GM18861 (cell line): Measurements from ENCODE around the gene LNX2.
"Not testable (repeated sequence)": the region's sequence is repeated elsewhere in the genome, so short reads cannot be mapped to it uniquely, and the experiment has no call there.

Experiments
- ATAC-seq: cut with Tn5 transposase; IDR thresholded peaks from one replicate; pipeline ENCODE4 v1.9.1; 2021; ENCODE audit not compliant: unreplicated experiment

LNX2 gene

DNA sequence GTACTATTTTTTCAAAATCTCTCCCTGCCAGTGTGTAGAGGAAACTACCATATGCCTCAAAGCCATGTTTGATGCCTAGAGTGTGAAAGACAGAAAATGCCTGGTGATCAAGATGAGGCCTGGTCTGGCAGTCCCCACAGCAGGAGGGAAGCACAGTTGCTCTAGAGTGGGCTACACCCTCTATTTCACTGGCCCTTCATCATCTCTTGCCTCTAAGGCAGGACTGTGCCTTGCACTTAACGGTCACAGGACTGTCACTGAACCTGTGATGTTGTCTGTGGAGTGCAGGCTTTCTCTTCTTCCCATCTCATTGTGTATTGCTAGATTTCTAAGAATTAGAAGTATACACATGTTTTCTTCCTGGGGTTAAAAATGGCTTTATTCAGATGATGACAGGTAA is 17.7 kb upstream of the LNX2 start:
- no peak for ATAC-seq

DNA sequence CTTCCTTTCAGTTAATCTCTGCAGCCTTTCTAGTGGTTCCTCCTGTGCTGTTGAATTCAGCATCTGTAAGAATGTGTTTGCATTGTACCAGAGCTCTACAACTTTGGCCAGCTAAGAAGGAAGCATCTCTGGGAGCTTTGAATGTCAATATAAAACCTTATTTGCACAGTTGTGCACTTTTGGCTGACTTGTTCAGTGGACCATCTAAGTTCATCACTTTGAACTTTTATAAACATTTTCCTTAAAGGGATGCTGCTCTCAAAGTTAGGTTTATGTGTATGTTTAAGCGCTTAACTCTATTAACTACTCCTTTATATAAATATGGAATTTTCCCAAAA is 16.9 kb upstream of the LNX2 start:
- ATAC-seq = no peak

DNA sequence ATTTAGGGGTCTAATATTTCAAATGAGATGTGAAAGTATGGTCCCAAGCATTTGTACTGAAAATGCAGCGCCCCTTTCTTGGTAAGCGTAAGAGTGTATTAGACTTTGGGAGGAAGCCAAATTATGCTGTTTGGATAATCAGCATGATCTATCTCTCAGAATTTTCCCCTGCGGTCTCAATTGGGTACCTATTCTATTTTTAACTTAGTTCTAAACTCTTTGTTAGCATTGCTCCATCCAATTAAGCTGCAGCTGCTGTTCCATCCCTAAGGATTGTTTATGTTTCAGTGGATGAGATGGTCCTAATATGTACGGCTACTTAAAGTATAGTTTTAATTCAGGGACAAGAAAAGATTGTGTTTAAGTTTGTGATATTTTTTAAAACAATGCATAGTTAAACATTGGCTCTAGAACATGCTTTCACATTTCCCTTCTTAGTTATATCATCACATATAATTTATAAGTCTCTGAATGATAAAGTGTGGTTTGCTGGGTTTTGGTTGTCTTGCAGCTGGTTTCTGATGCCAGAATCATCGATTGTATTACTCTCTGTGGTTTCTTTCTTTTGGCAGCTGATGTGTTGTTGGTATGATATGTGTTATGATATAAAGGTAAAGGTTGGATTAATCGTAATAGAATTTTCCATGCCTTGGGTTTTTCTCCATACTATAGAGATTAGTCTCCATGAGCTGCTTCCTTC is 16.4 kb upstream of the LNX2 start:
- ATAC-seq = no peak

DNA sequence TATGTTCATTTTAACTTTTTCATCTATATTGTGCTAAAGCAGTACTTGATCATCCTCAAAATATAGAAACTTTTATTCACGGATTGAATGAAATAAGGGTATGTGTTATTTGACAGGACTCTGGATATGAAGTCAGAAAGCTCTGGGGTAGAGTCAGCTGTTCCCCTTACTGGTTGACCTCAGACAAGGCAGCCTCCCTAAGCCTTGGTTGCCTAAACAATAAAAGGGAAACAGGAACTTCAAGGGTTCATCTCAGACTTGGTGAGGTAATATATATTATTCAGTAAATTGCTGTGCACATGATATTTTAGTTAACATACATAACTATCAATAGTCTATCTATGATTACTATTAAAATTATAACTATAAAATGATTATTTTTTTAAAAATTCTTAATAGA is 14.9 kb upstream of the LNX2 start:
- ATAC-seq = no peak

DNA sequence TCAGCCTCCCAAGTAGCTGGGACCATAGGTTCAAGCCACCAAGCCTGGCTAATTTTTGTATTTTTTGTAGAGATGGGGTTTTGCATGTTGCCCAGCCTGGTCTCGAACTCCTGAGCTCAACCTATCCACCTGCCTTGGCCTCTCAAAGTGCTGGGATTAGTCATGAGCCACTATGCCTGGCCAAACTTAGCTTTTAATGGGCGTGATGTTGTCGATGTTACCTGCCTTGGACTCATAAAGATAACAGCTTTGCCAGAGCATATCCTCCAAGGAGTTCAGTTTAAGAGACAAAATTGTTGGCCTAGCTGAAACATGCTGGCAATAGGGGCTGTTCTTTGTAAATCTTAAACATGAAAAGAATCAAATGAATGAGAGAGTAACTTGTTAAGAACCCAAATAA is 14.5 kb upstream of the LNX2 start:
- ATAC-seq = no peak

DNA sequence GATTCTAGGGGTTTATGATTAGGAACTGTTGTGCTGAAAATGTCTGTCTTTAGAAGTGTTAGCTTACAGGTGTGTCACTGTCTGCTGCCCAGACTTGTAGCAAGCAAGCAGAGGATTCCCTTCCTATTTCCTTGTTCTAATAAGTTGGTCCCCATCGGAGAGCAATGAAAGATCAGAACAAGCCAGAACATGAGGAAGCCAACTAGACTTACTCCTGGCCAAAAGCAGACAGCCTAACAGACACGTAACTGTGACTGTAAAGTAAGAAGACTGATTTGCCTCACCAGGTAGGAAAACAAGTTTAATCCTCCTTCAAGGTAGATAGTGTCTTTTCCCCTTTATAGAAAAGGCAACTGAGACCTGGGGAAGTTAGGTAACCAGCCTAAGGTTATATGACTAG is 13.9 kb upstream of the LNX2 start:
- no peak for ATAC-seq

DNA sequence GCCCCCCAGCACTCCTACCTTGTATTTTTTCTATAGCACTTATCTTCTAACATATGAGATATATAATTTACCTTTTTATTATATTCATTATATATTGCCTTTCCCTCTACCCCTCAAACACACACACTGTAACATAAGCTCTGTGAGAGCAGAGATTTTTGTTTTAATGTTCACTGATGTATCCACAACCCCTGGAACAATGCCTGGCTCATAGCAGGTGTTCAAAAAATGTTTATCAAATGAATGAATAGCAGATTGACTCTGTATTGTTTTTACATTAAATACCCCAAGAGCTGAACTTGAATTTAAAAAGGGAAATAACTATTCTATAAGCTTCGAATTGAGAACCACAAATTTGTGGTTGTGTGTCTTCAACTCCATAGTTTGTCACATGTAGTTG is 12.3 kb upstream of the LNX2 start:
- ATAC-seq = no peak

DNA sequence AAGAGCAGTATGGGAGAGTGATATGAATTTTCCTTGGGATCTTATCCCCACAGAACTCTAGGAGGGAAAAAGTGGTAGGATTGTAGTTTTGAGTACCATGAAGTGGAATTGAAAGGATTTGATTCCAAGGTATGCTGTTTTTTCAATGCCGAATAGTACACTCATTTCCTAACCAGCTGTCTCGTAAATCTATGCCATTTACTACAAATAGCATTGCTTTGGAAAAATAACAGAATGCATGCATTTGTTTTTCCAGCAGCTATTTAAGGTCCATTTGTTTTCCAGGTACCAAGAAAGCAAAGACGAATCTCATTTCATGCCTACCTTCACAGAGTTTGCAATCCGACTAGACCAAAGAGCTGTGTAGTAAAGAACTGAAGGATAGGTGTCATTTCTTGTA is 11.9 kb upstream of the LNX2 start:
- ATAC-seq = no peak

DNA sequence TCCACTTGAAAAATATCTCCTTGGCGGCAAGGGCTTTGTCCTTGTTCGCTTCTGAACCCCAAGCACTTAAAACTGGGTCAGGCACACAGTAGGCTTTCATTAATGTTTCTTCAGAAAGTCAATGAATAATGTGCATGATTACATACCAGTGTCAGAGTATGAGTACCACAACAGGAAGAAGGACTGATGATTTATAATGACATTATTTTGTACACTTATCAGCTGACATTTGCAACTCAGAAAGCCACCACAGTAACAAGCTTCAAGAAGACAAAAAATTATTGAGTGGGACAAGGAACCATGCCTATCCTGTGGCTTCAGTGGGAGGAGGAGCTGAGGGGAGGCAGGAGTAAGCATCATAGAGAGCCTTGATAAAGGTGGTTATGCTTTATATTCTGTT is 11.3 kb upstream of the LNX2 start:
- no peak for ATAC-seq

DNA sequence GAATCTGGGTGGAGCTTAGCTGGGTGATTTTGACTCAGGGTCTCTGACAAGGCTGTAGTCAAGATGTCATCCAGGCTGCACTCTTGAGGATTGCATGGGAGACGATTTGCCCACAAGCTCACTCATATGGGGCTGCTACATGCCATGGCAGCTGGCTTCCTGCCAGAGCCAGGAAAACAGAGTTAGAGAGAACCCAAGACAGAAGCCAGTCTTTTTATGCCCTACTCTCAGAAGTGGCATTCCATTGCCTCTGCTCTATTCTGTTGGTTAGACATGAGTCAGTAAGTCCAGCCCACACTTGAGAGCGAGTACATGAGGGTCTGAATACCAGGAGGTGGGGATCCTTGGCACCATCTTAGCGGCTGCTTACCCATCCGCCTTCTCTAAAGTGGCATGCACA is 10.8 kb upstream of the LNX2 start:
- no peak for ATAC-seq

DNA sequence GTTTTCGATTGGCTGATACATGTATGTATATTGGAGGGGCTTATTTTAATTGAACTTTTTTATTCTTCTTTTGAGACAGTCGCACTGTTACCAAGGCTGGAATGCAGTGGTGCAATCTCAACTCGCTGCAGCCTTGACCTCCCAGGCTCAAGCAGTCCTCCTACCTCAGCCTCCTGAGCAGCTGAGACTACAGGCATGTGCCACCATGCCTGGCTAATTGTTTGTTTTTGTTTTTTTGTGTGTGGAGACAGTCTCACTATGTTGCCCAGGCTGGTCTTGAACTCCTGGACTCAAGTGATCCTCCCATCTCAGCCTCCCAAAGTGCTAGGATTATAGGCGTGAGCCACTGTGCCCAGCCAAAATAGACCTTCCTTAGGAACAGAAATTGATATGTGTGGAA is 8.4 kb upstream of the LNX2 start:
- ATAC-seq = not testable (repeated sequence)

DNA sequence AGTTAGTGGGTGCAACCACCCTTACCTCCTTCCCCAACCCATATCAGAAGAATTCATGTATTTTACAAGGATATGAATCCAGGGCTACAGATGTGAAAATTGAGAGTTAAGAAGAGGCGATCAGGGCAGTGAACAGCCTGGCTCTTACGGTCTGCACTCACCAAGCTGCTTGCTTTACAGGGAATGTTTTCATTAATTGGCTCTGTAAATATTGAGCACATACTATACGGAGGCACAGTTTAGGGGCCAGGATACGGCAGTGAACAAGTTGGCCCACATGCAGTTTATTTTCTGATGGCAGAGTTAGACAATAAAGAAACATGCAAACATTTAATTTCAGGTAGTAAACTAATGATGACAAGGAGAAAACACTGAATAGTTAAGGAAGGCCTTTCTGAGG is 7.8 kb upstream of the LNX2 start:
- ATAC-seq = no peak

DNA sequence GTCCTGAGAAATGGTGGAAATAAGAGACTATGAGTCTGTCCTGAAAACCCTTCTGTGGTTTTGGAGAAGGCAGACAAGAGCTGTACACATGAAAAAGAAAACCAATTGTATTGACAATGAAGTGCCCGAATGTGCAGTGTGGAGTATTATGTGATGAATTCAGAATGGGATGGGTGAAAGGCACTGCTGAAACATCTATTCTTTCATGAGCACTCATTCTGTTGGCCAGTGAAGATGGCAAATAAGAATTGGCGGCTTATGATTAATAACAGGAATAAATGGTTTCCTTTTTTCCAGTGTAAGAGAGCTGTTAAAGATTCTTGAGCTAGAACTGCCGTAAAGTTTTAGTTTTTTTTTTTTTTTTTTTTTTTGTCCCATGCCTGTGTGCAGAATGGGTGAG is 7.1 kb upstream of the LNX2 start:
- ATAC-seq = no peak

DNA sequence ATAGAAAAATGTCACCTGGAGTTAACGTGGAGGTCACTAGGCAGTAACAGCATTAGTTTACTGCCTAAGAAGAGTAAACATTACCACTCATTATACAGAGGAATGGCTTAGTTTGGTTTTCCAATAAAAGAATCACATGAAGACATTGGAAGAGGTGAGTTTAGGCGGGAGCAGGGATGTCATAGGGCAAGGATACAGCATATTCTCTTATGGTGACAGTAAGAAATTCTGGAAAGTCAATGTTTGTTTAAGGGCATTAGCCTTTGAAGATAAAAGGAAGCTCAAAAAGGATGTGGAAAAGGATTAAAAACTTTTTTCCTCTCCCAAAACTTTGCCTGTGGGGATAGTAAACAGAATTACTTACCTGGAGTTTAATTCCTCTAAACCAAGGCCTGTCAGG is 5.5 kb upstream of the LNX2 start:
- no peak for ATAC-seq

DNA sequence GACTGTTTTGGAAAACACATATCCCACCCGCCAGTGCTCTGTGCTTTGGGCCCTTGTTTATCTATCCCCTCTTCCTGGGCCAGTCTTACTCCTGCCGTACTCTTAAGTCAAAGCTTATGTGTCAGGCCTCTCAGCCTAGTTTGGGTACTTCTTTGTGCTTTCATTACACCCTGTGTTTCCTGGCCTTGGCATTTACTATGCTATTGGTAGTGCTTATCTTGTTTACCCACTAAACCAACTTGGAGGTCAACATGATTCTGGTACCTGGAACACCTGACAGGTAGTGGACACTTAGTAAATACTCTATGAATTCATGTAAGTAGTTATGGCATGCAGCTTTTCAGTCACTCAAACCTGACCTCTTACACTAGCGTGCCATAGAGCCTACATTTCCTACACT is 3.7 kb upstream of the LNX2 start:
- no peak for ATAC-seq

DNA sequence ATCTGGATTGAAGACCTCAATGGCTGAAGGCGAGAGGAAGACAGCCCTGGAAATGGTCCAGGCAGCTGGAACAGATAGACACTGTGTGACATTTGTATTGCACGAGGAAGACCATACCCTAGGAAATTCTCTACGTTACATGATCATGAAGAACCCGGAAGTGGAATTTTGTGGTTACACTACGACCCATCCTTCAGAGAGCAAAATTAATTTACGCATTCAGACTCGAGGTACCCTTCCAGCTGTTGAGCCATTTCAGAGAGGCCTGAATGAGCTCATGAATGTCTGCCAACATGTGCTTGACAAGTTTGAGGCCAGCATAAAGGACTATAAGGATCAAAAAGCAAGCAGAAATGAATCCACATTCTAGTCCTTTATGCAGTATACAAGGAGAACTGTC is 2.6 kb upstream of the LNX2 start:
- ATAC-seq = no peak

DNA sequence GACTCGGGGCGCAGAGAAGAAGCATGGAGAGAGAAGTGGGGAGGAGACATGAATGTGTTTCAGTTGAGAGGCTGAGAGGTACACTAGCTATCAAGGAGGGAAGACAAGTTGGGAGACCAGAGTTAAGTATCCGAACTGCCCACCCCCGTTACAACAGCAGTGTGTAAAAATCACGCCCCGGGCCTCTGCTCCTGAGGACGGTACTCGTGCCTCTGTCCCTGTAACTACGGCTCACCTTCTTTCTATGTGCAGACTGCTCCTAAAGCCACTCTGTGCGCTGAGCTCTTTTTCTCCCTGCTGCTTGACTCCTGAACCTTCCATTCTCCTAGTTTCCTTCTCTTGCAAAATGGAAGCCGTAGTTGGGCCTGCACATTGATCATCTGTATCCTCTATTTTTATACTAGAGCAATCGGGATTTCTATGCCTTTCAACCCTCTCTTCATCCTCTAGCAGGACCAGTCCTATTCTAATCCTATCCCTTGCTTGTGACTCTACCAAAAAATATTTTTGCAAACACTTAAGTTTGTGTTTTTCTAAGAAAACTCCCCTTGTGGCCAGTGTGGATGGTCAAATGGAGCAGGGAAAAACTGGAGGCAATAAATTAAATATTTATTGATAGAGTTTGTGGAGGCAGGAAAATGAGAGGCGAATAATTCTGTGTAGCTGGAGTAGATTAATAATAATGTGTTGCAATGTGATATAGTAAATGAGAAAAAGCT is 1.9 kb upstream of the LNX2 start:
- no peak for ATAC-seq

DNA sequence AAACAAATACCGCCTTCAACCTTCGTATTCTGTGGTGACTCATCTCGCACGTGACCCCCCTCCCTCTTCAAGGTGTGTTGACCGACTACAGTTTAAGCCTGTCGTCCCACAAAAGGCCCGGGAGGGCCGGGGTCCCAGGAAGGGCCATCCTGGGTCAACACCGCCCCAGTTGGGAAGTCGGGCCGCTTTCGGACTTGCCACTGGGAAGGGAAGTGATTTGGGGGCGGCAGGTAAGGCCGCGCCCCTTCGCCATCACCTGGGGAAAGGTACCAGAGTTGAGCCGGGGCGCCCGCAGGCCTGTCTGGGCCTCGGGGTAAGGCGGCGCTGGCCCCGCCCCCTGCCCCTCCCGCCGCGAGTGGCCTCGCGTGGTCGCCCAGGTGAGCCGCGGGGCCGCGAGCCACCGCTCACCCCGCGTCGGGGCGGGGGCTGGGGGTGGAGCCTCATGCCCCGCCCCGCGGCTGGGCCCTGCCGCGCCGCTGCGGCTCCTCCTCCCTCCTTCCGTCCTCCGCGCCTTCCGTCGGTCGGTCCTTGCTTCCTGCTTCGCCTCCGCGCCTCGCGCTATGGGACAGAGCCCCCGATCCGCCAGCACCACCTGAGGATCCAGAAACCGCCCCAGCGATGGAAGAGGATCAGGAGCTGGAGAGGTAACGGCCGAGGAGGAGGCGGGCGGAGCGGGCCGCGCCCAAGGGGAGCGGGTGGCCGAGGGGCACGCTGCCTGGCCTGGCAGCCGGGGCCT is 1.2 kb upstream of the LNX2 start, which contains the start of gene POLR1D:
Gene POLR1D (plus strand): TSS at position 527 of the 736 bp plus-strand sequence. CDS start 92 bp downstream, at position 619.
- peak; percentile 62 for ATAC-seq

DNA sequence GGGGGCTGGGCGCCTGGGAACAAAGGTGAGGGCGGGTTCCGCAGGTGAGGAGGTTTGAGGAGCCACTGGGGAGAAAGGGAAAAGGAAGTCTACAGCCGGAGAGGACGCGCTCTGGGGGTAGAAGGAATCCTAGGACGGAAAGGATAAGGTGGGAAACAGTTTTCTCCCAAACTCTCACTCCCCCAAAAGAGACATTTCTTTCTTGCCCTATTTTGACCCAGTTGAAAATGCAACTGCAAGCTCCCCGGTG is 712 bp upstream of the LNX2 start:
- no peak for ATAC-seq

DNA sequence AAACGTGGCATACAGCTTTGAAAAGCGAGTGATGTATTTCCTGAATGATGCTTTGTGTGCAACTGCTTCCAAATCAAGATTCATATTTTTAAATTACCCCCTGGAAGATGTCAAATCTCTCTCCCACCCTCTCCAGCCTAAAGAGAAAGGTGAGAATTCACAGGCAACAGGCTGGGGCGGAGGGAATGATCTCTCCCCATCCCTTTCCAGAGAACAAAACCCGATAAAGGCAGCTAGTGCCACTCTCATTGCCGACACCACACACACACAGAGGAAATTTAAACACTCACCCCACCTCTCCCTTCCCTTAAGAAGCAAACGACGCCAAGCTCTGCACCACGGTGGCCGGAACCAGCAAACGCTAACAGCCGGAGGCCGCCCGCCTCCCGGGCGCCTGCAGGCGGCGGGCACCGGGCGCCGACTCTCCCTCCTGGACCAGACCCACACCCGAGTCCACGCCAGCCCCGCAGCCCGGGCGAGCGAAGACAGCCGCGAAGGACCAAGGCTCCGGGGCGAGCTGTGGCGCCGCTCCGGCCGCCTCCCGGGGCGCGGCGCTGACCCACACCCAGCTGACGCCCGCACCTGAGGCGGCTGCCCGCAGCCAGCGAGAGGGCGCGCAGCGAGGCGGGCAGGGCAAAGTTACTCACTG is 477 bp downstream of the LNX2 start:
- ATAC-seq = peak; percentile 26

DNA sequence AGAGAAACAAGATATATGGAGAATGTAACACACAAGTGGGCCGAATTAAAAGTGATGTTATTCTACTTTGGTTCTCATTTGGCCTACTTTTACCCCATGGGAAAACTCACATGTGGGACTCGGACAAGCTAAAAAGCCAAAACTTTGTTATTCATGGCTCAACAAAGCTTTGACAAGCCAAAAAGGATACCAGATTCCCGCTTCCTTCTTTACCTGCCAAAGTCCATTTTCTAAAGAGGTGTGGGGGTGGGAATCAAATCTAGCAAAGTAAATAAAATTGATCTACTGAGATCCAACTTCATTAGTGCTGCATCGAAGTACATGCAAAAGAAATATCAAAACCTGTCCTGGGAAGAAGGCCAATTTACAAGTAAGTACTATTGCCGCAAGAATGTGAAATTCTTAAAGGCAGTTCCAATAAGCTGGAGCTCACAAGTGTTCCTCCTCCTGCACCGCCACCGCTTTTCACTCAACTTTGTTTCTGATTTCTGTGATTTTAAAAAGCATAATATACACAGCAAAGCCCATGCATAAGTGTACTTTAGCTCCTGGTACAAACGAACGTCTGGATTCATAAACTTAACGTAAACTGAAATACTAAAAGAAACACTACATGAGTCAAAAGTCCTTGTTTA is 1.1 kb downstream of the LNX2 start:
- ATAC-seq = no peak

DNA sequence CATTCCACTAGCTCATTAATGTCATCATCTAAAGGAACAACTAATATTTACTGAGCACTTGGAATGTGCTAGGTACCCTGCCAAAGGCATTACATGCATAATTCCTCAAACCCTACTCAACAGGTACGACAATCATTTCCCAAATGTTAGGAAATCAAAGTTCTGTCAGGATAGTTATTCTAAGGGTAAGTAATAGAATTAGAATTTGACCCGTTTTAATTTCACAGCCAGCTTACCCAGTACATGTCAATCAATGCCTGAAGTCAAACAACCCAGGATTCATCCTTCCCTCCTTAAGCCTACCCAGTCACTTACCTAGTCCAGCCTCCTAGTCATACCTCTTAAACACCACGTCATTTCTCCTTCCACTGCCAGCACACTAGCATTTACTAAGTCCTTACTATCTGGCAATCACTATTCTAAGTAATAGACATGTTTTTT is 2.4 kb downstream of the LNX2 start:
- ATAC-seq = no peak
